A673 (cell line): ENCODE results near the gene SLC25A34. TPM values are rescaled to one million over a fixed set of nuclear protein-coding genes. Genes with fewer than 3 reads are reported as not detected.
"Not testable (repeated sequence)": the region's sequence is repeated elsewhere in the genome, so short reads cannot be mapped to it uniquely, and the experiment has no call there.

ENCODE experiments used
- BruUV-seq: library from RNA; stranded (reverse); fragments of 400-500 nt; replicated peaks from 2 replicates; lab custom pipeline; 2021; lab: Mats Ljungman, UMichigan
- CTCF ChIA-PET: fragments of 300-600 bp; sonication (Branson Sonifier 250); formaldehyde crosslinking; loops from one replicate; lab custom pipeline; 2022; ENCODE audit warnings: antibody characterized with exemption; lab: Charles Lee
- POLR2A ChIA-PET: fragments of 300-600 bp; sonication (Branson Sonifier 250); formaldehyde crosslinking; loops from one replicate; lab custom pipeline; 2022; ENCODE audit warnings: antibody characterized with exemption; ENCODE audit not compliant: low non-redundant PET; lab: Charles Lee
- DNase-seq: peaks from one replicate; pipeline ENCODE4 v3.0.0-alpha.2; 2015; ENCODE audit warnings: low spot score
- H3K27ac ChIP-seq: fragments of 200-600 bp; sonication (generic); 2 replicates; pipeline ENCODE4 v1.5.1; 2016; ENCODE audit warnings: mixed run types, low read depth, mild to moderate bottlenecking, mixed read lengths, antibody characterized with exemption, low read length; ENCODE audit not compliant: poor library complexity, severe bottlenecking
- H3K27me3 ChIP-seq: fragments of 200-600 bp; sonication (generic); replicated peaks from 2 replicates; pipeline ENCODE4 v1.6.1; 2017; ENCODE audit warnings: mixed run types, low read depth, mild to moderate bottlenecking, mixed read lengths, antibody characterized with exemption, low read length; ENCODE audit not compliant: insufficient read depth, poor library complexity
- H3K36me3 ChIP-seq: fragments of 200-600 bp; sonication (generic); 2 replicates; pipeline ENCODE4 v1.6.1; 2016; ENCODE audit warnings: mixed run types, mild to moderate bottlenecking, mixed read lengths, antibody characterized with exemption, low read length; ENCODE audit not compliant: insufficient read depth, poor library complexity, severe bottlenecking
- H3K4me1 ChIP-seq: fragments of 200-600 bp; sonication (generic); 2 replicates; pipeline ENCODE4 v1.6.1; 2017; ENCODE audit warnings: mixed run types, mild to moderate bottlenecking, mixed read lengths, antibody characterized with exemption, low read length; ENCODE audit not compliant: insufficient read depth, poor library complexity, severe bottlenecking
- H3K4me3 ChIP-seq: fragments of 200-600 bp; sonication (generic); 2 replicates; pipeline ENCODE4 v1.5.1; 2016; ENCODE audit warnings: low read depth, mixed run types, mild to moderate bottlenecking, mixed read lengths, low read length; ENCODE audit not compliant: poor library complexity, severe bottlenecking
- H3K9me3 ChIP-seq: fragments of 200-600 bp; sonication (generic); 2 replicates; pipeline ENCODE4 v1.6.1; 2016; ENCODE audit warnings: mixed run types, low read depth, mild to moderate bottlenecking, mixed read lengths, antibody characterized with exemption, low read length; ENCODE audit not compliant: poor library complexity, severe bottlenecking
- CTCF ChIP-seq: fragments of 300-800, 200-600 bp; sonication (generic); conservative IDR thresholded peaks from 2 replicates; pipeline ENCODE4 v1.5.1; 2017; ENCODE audit warnings: low read depth, mild to moderate bottlenecking, antibody characterized with exemption, low read length, moderate library complexity, mixed read lengths
- EZH2 ChIP-seq: fragments of 200-600 bp; sonication (generic); IDR thresholded peaks from 2 replicates; pipeline ENCODE4 v1.6.1; 2017; ENCODE audit warnings: borderline replicate concordance, low read depth, mild to moderate bottlenecking, mixed read lengths, antibody characterized with exemption, low read length; ENCODE audit not compliant: poor library complexity, severe bottlenecking
- intact Hi-C: fragments of 100-400 bp; cut with micrococcal nuclease; formaldehyde crosslinking; loops from one replicate; pipeline ENCODE4 v1.10.0; 2022; ENCODE audit not compliant: unreplicated experiment
- total RNA-seq: library from RNA; stranded (reverse); gene quantifications from 2 replicates; pipeline ENCODE4 v1.2.3, GENCODE V29; 2021

The SLC25A34 gene
- total RNA-seq, 1 experiment from 2014 or later: 3.2 TPM

- no peak for DNase-seq
- ChIA-PET POLR2A (no interaction called here), CTCF (no interaction called here)
- BruUV-seq: no TSS peak
- Histone ChIP-seq H3K36me3 (no peaks in the 10 kb centered on the region), H3K4me3 (no peak overlapping the region), H3K4me1 (no peaks in the 10 kb centered on the region), H3K27me3 (no peaks in the 10 kb centered on the region), H3K27ac (no peak overlapping the region), H3K9me3 (no peaks in the 10 kb centered on the region)
- TF ChIP-seq EZH2 (no peak), CTCF (no peak)
- intact Hi-C loops: no loop called here
These were observed 39.0 kb upstream of the SLC25A34 start for GRCh38 chr1:15696956-15697521.

GRCh38 chr1:15698201-15698600 lies 37.9 kb upstream of the SLC25A34 start:
- TF ChIP-seq EZH2 (no peak), CTCF (no peak)
- Histone ChIP-seq H3K27ac (no peak overlapping the region), H3K27me3 (no peaks in the 10 kb centered on the region), H3K36me3 (no peaks in the 10 kb centered on the region), H3K9me3 (no peaks in the 10 kb centered on the region), H3K4me1 (peaks cover 3% of the 10 kb centered on the region), H3K4me3 (no peak overlapping the region)
- ChIA-PET POLR2A (no interaction called here), CTCF (no interaction called here)
- no peak for DNase-seq
- intact Hi-C loops: no loop called here
- no TSS peak for BruUV-seq

GRCh38 chr1:15699321-15699720 lies 36.7 kb upstream of the SLC25A34 start:
- H3K9me3 ChIP-seq, POLR2A ChIA-PET, DNase-seq, H3K27me3 ChIP-seq, H3K27ac ChIP-seq, H3K4me1 ChIP-seq, H3K4me3 ChIP-seq, CTCF ChIA-PET, intact Hi-C loops, BruUV-seq, H3K36me3 ChIP-seq: not testable (repeated sequence)

GRCh38 chr1:15700508-15700907 lies 35.5 kb upstream of the SLC25A34 start:
- Histone ChIP-seq H3K9me3 (no peaks in the 10 kb centered on the region), H3K4me3 (no peak overlapping the region), H3K27ac (no peak overlapping the region), H3K36me3 (no peaks in the 10 kb centered on the region), H3K27me3 (no peaks in the 10 kb centered on the region), H3K4me1 (peaks cover 10% of the 10 kb centered on the region)
- no peak for TF ChIP-seq EZH2
- TF ChIP-seq CTCF: no peak
- intact Hi-C loops: no loop called here
- CTCF ChIA-PET: no interaction called here
- no TSS peak for BruUV-seq
- no peak for DNase-seq
- POLR2A ChIA-PET: no interaction called here
